HepG2 (cell line): ENCODE measurements around the gene VMO1. TPM values are rescaled to one million over a fixed set of nuclear protein-coding genes. Genes with fewer than 3 reads are reported as not detected.

Experiments used
- BRCA1 ChIP-seq: sonication (generic); formaldehyde crosslinking; IDR thresholded peaks from 2 replicates; pipeline ENCODE4 v1.4.0; 2020; ENCODE audit warnings: missing genetic modification reagents
- E2F5 ChIP-seq: sonication (generic); formaldehyde crosslinking; conservative IDR thresholded peaks from 2 replicates; pipeline ENCODE4 v1.4.0; 2020; ENCODE audit warnings: missing genetic modification reagents
- EHMT2 ChIP-seq: fragments of 200-600 bp; sonication (generic); IDR thresholded peaks from 2 replicates; pipeline ENCODE4 v1.7.0; 2017; ENCODE audit warnings: antibody characterized with exemption, low read depth, low read length, borderline replicate concordance
- IKZF4 ChIP-seq: sonication (generic); formaldehyde crosslinking; IDR thresholded peaks from 2 replicates; pipeline ENCODE4 v1.5.1; 2020; ENCODE audit warnings: borderline replicate concordance, mild to moderate bottlenecking, low read depth, missing genetic modification reagents; ENCODE audit errors: not compliant biosample characterization
- MAFF ChIP-seq: IDR thresholded peaks from 2 replicates; pipeline ENCODE4 v1.6.1; 2011; ENCODE audit warnings: low read depth, low read length, improper control_type of control experiment
- MED1 ChIP-seq: sonication (generic); formaldehyde crosslinking; IDR thresholded peaks from 2 replicates; pipeline ENCODE4 v1.4.0; 2020; ENCODE audit warnings: missing genetic modification reagents
- PRPF4 ChIP-seq: fragments of 200-400 bp; formaldehyde crosslinking; IDR thresholded peaks from 2 replicates; pipeline ENCODE4 v1.6.1; 2016; ENCODE audit warnings: low read length, low read depth; ENCODE audit not compliant: poor library complexity, severe bottlenecking
- RARG ChIP-seq: sonication (generic); formaldehyde crosslinking; IDR thresholded peaks from 2 replicates; pipeline ENCODE4 v1.4.0; 2020; ENCODE audit warnings: low read depth, mild to moderate bottlenecking, missing genetic modification reagents
- TARDBP ChIP-seq: sonication (generic); formaldehyde crosslinking; IDR thresholded peaks from 2 replicates; pipeline ENCODE4 v1.8.0; 2022; ENCODE audit warnings: mild to moderate bottlenecking, missing genetic modification reagents
- ZFYVE20 ChIP-seq: sonication (generic); formaldehyde crosslinking; IDR thresholded peaks from 2 replicates; pipeline ENCODE4 v1.8.0; 2023; ENCODE audit warnings: low read depth, mild to moderate bottlenecking, moderate library complexity, missing genetic modification reagents, borderline replicate concordance
- ZNF280B ChIP-seq: sonication (generic); formaldehyde crosslinking; IDR thresholded peaks from 2 replicates; pipeline ENCODE4 v1.5.0; 2020; ENCODE audit warnings: missing genetic modification reagents, mild to moderate bottlenecking, borderline replicate concordance
- ZNF382 ChIP-seq: sonication (generic); formaldehyde crosslinking; IDR thresholded peaks from 2 replicates; pipeline ENCODE4 v1.5.0; 2020; ENCODE audit warnings: missing genetic modification reagents, mild to moderate bottlenecking, borderline replicate concordance
- ZNF407 ChIP-seq: sonication (generic); formaldehyde crosslinking; IDR thresholded peaks from one replicate; pipeline ENCODE4 v1.5.1; 2020; ENCODE audit warnings: mild to moderate bottlenecking, missing genetic modification reagents; ENCODE audit errors: not compliant biosample characterization
- ZNF552 ChIP-seq: sonication (generic); formaldehyde crosslinking; IDR thresholded peaks from 2 replicates; pipeline ENCODE4 v1.9.0; 2022; ENCODE audit warnings: missing genetic modification reagents, mild to moderate bottlenecking, borderline replicate concordance
- ZNF724P ChIP-seq: sonication (generic); formaldehyde crosslinking; IDR thresholded peaks from 2 replicates; pipeline ENCODE4 v1.8.0; 2022; ENCODE audit warnings: missing genetic modification reagents, borderline replicate concordance
- ZSCAN12 ChIP-seq: sonication (generic); formaldehyde crosslinking; IDR thresholded peaks from 2 replicates; pipeline ENCODE4 v1.9.0; 2021; ENCODE audit warnings: mild to moderate bottlenecking, missing genetic modification reagents
- polyA plus RNA-seq, 8 experiments: library from polyadenylated mRNA; depleted of rRNA in 3 of 8; stranded (reverse) in 7 of 8; unstranded in 1 of 8; fragments of >200 nt; fragmentation: Illumina TruSeq in 4 of 8; extraction: Trizol in 4 of 8; gene quantifications; 2 replicates each; pipeline versions ENCODE4 v1.2.1 to v1.2.3, GENCODE V29; 2011 to 2016; ENCODE audit warnings: low read depth in 4 of 8, missing spikeins in 1 of 8, mixed read lengths in 1 of 8; ENCODE audit not compliant: insufficient read depth in 1 of 8
- total RNA-seq, 5 experiments: library from RNA; depleted of rRNA; stranded (reverse); fragments of >200 nt; fragmentation: Illumina TruSeq; extraction: Trizol; gene quantifications; 2 replicates each; pipeline ENCODE4 v1.2.3, GENCODE V29; 2016; ENCODE audit warnings: low read depth in 1 of 5

Gene VMO1
- total and polyA plus RNA-seq, 2 of the 13 experiments (the other 11 are each of a cell fraction or from before 2014, with no cell fraction given), result not detected

- TF ChIP-seq EHMT2 (0 out of 2 replicates have a peak, but pooled peaks have one; percentile 27), PRPF4 (no peak), E2F5 (CRISPR knock-in tag) (no peak), IKZF4 (CRISPR knock-in tag) (no peak), TARDBP (no peak; the same call in 1 of the 2 replicates), ZNF724P (CRISPR knock-in tag) (no peak; the same call in 1 of the 2 replicates), ZNF552 (CRISPR knock-in tag) (no peak), MAFF (no peak), ZNF280B (CRISPR knock-in tag) (no peak), ZFYVE20 (no peak), MED1 (peak; percentile 6; the same call in 1 of the 2 replicates), ZSCAN12 (CRISPR knock-in tag) (0 out of 2 replicates have a peak, but pooled peaks have one; percentile 58), BRCA1 (CRISPR knock-in tag) (0 out of 2 replicates have a peak, but pooled peaks have one; percentile 39), RARG (CRISPR knock-in tag) (no peak), ZNF382 (CRISPR knock-in tag) (no peak), ZNF407 (CRISPR knock-in tag) (no peak)
These were observed 2.1 kb upstream of the VMO1 start (continued) for GRCh38 chr17:4788159-4788806.
